ENCODE results near the gene KIF16B. TPM values are rescaled to one million over a fixed set of nuclear protein-coding genes. Genes with fewer than 3 reads are reported as not detected.

The KIF16B gene
- total and polyA plus RNA-seq, 2 of the 13 experiments (the other 11 are each of a cell fraction or from before 2014, with no cell fraction given) = 6.9 to 18.0 TPM

- DNase-seq (ENCODE audit: low spot score) = no peak
- Histone ChIP-seq H3K27me3 (ENCODE audit: control insufficient read depth in 1 of 2, insufficient read depth in 2 of 2, low read length in 2 of 2) (no peaks in the 10 kb centered on the region), H3K27ac (ENCODE audit: extremely low read length, insufficient read depth, low read length) (no peak overlapping the region), H4K20me1 (ENCODE audit: insufficient read depth, low read length) (no peaks in the 10 kb centered on the region), H3K36me3 (replicated peaks in 1 of 2; ENCODE audit: control insufficient read depth in 1 of 2, insufficient read depth in 2 of 2, low read length in 2 of 2) (peaks cover 0 to 7% of the 10 kb centered on the region in 2 experiments; a peak in 3 of 5 replicates), H2AFZ (ENCODE audit: low read length) (no peak overlapping the region), H3K79me2 (ENCODE audit: insufficient read depth, low read length) (no peaks in the 10 kb centered on the region), H3K4me2 (ENCODE audit: low read depth, low read length) (no peak overlapping the region), H3K4me1 (ENCODE audit: insufficient read depth, low read length) (no peaks in the 10 kb centered on the region), H3K9me3 (ENCODE audit: low read length) (no peaks in the 10 kb centered on the region), H3K4me3 (replicated peaks in 1 of 3; ENCODE audit: insufficient read depth in 1 of 3, low read depth in 2 of 3, low read length in 3 of 3) (no peak overlapping the region), H3K9ac (ENCODE audit: insufficient read depth, low read depth, low read length) (no peak overlapping the region)
- BruUV-seq (replicated peaks) = no TSS peak
- no peak for FAIRE-seq
- in situ Hi-C loops (cut with HindIII; ENCODE audit: extremely low pct_ligation_motif_present, low pct_unique_long_range_greater_than_20kb) = no loop called here
- intact Hi-C loops (cut with micrococcal nuclease; ENCODE audit: unreplicated experiment) = no loop called here
- ATAC-seq = no peak
- ChIA-PET CTCF (ENCODE audit: low intra/inter-chr PET ratio, low total read pairs) (no interaction called here), POLR2A (no interaction called here)
- TF ChIP-seq, protein P1, sequence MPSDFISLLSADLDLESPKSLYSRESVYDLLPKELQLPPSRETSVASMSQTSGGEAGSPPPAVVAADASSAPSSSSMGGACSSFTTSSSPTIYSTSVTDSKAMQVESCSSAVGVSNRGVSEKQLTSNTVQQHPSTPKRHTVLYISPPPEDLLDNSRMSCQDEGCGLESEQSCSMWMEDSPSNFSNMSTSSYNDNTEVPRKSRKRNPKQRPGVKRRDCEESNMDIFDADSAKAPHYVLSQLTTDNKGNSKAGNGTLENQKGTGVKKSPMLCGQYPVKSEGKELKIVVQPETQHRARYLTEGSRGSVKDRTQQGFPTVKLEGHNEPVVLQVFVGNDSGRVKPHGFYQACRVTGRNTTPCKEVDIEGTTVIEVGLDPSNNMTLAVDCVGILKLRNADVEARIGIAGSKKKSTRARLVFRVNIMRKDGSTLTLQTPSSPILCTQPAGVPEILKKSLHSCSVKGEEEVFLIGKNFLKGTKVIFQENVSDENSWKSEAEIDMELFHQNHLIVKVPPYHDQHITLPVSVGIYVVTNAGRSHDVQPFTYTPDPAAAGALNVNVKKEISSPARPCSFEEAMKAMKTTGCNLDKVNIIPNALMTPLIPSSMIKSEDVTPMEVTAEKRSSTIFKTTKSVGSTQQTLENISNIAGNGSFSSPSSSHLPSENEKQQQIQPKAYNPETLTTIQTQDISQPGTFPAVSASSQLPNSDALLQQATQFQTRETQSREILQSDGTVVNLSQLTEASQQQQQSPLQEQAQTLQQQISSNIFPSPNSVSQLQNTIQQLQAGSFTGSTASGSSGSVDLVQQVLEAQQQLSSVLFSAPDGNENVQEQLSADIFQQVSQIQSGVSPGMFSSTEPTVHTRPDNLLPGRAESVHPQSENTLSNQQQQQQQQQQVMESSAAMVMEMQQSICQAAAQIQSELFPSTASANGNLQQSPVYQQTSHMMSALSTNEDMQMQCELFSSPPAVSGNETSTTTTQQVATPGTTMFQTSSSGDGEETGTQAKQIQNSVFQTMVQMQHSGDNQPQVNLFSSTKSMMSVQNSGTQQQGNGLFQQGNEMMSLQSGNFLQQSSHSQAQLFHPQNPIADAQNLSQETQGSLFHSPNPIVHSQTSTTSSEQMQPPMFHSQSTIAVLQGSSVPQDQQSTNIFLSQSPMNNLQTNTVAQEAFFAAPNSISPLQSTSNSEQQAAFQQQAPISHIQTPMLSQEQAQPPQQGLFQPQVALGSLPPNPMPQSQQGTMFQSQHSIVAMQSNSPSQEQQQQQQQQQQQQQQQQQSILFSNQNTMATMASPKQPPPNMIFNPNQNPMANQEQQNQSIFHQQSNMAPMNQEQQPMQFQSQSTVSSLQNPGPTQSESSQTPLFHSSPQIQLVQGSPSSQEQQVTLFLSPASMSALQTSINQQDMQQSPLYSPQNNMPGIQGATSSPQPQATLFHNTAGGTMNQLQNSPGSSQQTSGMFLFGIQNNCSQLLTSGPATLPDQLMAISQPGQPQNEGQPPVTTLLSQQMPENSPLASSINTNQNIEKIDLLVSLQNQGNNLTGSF (CRISPR knock-in tag; IDR thresholded peaks at IDR 0.05) = no peak
- TF ChIP-seq NR3C1 (CRISPR knock-in tag; IDR thresholded peaks at IDR 0.05) (no peak), KDM4B (CRISPR knock-in tag; IDR thresholded peaks at IDR 0.05) (no peak), ZSCAN31 (CRISPR knock-in tag; IDR thresholded peaks at IDR 0.05; ENCODE audit: low read depth) (no peak), ZNF737 (CRISPR knock-in tag; IDR thresholded peaks at IDR 0.05; ENCODE audit: borderline replicate concordance) (no peak), MAFK (conservative IDR thresholded peaks at IDR 0.05 in 1 of 2, IDR thresholded peaks at IDR 0.05 in 1 of 2; ENCODE audit: low read length in 2 of 2) (no peak), ZNF281 (CRISPR knock-in tag; IDR thresholded peaks at IDR 0.05; ENCODE audit: borderline replicate concordance) (no peak), ZNF792 (CRISPR knock-in tag; IDR thresholded peaks at IDR 0.05) (no peak), ZGPAT (CRISPR knock-in tag; IDR thresholded peaks at IDR 0.05) (no peak), ZNF777 (CRISPR knock-in tag; IDR thresholded peaks at IDR 0.05) (no peak), ZNF138 (CRISPR knock-in tag; IDR thresholded peaks at IDR 0.05; ENCODE audit: low read depth) (no peak), ZFX (CRISPR knock-in tag; IDR thresholded peaks at IDR 0.05; ENCODE audit: low read depth) (no peak), ZFAT (CRISPR knock-in tag; conservative IDR thresholded peaks at IDR 0.05) (no peak), RXRA (CRISPR knock-in tag; IDR thresholded peaks at IDR 0.05) (no peak)
These were observed 173.0 kb downstream of the KIF16B start for GRCh38 chr20:16400234-16400633.
